HT-29 (cell line): Measurements from ENCODE around the gene ABCA4. TPM values are rescaled to one million over a fixed set of nuclear protein-coding genes. Genes with fewer than 3 reads are reported as not detected.

Experiments
- DNase-seq: peaks from one replicate; pipeline ENCODE4 v3.0.0-alpha.2; 2015; ENCODE audit warnings: low spot score
- total RNA-seq: library from RNA; depleted of rRNA; stranded (reverse); fragments of >200 nt; shearing (Covaris generic); gene quantifications from 2 replicates; pipeline ENCODE4 v1.2.3, GENCODE V29; 2014

ABCA4 gene
- total RNA-seq, 1 experiment from 2014 or later: not detected

DNA sequence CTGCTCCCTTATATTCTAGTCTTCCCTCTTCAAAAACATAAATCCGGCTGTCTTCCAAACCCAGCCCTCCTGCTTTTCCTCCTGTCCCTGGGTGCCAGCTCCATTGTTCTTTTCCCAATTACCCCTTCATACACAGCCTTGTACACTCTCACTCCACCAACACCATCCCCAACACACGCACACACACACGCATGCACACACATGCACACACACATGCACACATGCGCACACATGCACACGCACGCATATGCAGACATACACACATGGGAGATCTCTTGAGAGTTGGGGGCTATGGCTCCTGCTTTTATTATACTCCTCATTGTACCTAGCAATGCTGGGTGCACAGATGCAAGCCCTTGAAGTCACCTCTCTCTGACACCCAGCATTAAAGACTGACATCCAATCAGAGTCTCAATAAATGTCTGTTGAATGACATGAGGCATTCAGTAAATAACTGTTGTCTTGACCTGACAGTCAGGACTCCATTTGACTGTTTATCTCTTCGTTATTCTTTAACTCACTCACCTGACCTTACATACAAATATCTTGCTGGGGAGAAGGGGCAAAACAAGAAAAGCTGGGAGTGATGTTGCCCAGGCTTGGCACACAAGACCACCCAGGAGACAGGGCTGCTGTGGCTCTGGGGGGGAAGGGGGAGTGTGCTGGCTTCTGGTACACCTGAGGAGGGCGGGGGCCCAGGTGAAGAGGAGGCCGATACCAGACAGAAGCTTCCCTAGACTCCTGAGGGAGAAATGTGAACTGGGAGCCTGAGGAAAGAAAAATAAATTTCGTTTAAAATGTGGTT is 16.0 kb downstream of the ABCA4 start:
- DNase-seq: no peak

DNA sequence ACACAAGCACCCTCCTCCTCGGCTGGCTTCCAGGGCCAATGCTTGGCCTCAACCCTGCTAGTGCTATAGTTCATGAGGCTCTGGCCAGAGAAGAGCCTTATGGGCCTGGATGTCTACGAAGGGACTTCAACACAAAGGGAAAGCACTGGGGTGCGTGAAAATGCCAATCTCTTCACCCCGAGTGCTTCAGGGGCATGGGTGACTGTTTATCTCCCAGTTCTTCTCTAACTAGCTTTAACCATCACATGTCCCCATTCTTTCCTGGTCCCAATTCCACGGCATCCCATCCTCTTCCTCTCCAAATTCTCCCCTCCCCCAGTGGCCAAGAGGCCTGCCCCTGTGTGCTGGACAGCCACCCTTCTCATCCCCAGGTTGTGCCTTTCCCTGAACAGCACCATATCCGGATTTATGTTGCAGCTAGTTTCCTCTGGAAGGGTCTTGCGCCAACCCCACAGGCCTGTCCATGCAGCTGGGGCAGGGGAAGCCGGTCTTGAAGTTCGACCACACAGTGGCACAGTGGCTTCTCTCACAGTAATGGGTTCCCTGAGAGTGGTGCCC is 16.7 kb downstream of the ABCA4 start:
- no peak for DNase-seq

DNA sequence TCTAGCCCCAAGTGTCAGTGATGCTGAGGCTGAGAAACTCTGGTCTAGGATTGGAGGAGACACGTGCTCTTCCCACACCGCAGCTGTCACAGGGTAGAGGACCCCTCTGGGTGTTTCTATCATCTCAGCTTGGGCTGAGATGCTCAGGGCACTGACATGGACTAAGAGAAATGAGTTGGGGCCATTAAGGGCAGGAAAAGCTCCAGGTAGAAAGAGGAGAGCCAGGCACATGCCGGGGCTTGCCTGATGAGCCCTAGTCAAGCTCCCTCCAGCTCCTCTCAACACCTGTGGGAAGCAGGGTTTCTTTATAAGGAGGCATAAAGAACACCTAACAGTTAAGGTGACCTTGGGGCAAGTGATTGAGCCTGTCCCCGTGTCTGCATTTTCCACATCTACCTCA is 17.3 kb downstream of the ABCA4 start:
- DNase-seq: no peak

DNA sequence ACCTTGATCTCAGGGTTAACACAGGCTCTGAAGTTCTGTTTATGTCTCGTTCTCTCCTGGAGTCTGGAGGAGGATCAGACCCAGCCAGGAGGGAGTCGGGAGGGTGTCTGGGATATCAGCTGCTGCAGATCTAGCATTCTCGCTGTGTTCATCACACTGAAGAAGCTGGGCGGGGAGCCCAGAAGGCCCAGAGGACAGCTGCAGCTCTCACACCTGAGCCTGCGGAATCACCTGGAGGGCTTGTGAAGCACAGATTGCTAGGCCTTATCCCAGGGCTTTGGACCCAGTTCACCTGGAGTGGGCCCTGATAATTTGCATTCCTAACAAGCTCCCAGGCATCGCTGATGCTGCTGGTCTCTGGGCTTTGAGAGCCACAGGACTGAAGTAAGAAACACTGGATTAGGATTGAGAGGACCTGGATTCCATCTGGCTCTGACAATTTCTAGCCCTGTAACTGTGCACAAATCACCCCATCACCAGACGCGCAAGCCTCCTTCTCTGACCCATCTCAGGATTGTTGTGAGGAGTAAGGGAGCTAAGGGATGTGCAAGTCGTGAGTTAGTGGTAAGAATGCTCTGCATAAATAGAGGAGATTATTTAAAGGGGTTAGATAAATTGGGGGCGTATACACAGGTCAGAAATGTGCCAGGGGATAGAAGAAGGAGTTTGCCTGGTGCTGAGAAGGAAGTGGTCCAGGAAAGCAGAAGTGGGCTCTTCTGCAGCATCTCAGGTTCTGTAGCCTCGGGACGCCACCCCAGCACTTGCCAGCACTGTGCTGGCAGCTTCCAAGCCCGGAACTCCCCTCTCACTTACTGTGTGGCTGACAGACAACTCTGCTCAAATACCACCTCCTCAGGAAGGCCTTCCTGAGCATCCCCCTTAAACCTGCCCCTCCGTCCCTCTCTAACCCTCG is 19.1 kb downstream of the ABCA4 start:
- peak; percentile 56 for DNase-seq

DNA sequence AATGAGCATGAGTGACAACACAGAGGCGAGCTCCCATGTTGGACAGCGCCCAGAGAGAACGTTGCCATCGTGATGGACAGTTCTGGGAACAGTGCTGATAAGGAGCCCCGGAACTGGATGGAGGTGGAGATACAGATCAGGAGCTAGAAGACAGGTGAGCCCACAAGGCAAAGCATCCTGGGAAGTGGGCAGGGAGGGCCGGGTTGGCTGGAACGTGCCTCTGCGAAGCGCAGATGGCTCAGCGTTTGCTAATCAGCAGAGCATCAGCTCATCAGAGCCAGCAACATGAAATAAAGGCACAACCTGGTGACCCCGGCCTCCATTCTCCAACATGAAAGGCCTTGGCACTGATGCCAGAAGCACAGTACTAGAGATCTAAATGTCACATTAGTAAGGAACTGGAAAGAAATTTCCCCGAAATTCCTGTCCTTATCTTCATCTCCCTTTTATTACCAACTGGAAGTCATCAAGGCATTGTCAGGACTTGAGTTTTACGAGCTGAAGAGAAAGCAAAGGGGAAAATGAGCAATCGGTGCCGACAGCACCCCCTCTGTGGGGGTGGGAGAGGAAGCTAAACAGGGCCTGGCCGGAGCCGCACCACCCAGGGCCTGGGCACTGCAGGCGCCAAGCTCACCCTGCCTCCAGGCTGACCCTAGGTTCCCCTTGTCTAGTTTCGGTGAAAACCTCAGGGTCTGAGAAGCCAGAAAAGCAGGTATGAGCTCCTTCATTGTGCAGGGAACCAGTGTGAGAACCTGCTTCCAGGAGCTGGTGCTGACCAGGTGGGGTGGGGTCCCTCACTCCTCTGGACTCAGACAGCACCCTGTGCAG is 19.9 kb downstream of the ABCA4 start:
- peak; percentile 66 for DNase-seq

DNA sequence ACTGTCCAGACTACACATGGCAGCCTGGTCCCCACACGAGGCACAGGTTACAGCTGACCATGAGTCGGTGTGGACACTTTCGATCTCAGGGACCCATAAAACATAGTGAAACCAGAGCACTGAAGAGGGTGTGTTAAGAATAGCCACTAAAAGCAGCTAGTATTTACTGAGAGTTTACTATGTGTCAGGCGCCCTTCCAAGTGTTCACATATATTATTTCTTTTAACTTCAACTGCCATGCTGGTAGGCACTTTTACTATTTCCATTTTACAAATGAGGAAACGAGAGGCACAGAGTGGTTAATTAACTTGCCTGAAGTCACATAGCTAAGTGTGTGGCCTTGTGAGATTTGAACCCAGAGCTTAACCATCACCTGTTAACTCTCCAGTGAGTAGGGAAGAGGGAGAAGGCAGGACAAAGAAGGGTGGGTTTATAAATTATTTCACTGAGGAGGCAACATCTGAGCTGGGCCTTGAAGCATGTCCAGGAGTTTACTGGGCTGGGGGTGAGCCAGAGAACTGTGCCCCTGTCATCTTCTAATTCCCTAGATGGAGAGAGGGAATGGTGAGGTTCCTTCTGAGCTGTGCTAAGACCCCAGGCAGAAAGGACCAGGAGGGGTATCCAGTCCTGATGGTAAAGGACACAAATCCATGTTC is 20.7 kb downstream of the ABCA4 start:
- DNase-seq: no peak

DNA sequence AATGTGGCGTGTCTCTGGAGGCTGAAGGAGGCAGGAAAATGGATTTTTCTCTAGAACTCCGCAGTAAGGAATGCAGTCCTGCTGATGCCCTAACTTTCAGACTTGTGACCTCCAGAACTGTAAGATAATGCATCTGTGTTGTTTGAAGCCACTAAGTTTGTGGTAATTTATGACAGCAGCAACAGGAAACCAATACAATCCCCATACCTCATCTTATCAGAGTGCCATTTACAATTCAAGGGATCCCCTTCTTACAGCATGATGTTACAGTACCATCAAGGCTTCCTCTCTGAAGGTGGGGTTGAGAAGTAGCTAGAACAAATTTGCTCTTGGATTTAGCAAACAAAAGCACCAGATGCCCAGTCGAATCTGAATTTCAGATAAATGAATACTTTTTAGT is 21.6 kb downstream of the ABCA4 start:
- DNase-seq: no peak

DNA sequence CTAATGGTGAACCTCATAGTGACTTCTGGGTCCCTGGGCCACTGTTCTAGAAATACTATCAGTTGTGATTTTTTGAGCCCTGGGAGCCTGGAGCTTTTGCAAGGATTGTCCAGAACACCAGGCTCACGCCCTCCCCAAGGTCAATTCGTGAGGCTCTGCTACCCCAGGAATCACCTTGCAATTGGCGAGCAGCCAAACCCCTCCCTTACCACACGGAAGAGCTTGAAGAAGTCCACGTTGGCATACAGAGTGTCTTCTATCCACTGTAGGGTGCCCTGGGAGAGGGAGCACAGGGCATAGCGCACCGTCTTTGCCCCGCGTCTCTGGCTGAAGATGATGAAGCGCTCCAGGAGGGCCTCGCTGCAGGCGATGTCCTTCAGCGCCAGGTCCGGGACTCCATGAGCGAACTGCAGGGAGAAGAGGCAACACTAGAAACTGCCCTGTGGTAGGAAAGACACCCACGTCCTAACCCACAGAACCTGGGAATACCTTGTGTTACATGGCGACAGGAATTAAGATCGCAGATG is 22.3 kb downstream of the ABCA4 start:
- DNase-seq: no peak

DNA sequence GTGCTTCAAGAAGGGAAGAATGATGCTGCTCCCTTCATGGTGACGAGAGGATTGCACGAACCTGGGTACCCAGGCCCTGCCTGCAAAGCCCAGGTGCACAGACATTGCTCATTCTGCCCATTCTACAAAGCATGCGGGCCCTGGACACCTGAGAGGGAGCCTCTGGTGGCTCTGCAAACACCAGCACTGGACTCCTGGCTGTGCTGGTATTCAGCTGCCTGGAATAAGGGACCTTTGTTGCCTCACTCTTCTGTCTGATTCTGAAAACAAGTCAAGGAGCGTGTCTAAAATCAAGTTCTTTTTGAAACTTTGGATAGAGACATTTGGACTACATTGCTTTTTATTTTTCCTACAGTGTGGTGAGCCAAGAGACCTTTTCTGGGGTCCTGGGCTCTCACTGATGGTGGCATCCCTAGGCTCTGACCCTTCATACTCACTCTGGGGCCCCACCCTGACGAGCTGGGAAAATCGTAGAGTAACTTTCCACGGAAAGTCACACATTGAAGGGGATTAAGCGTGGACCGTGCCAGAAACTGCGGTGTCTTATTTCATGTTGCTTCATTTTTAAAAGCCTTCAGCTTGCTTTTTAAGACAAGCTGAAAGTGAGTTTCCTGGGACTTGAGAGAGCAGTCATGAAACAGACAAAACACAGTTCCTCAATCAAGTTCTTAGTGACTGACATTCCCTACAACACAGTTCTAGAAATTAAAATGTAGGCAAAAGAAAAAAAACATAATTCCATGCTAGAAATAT is 24.0 kb downstream of the ABCA4 start:
- no peak for DNase-seq

DNA sequence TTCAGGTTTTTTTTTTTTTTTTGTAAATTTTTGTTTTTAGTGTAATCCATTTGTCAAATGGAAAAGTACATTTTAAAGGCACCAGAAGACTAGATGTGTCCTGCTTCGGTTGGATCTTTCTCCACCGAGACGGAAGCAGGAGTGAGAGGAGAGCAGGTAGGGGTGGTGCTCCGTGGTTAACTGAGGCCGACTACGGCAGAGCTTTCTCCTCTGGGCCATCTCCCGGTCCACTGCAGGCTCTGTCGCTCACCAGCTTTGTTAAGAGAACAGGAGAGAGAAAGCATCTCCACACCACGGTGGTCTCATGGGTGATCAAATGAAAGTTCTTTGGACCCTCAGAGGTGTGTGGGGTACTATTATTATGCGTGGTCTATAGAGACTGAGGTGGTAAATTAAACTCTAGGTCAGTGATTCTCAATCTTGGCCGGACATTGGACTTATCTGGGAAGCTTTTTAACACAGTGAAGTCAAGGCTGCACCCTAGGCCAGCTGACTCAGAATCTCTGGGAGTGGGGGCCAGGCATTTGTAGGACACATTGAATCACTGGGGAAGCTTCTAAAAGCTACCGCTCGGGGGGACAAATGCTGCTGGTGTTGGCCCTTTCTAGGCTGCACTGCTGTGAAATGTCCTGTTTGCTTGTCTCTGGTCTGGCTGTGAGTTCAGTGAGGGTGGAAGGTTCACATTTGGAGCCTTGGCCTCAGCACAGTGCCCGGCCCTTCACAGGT is 25.0 kb downstream of the ABCA4 start:
- DNase-seq: no peak

DNA sequence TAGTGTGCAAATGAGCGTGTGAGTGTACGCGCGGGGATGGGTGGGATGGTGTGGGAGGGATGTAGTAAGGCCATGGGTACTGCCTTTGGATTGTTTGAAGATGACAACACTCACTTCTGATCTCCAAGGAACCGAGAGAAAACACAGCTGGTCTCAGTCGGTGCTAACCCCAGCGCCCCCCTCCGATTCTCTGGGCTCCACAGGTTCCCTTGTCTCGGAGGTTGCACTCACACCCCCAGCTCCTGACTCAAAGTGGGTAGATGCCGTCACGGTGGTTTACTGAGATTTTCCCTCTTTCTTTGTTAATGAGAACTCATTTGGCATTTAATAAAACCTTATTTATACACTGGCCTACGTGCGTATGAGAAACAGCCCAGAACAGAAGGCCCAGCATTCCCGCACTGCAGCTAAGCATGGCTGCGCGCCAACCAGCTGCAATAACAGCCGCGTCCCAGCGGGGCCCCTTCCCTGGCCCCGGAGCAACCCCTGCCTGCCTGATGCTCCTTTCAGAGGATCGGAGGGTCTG is 25.8 kb downstream of the ABCA4 start:
- DNase-seq: no peak

DNA sequence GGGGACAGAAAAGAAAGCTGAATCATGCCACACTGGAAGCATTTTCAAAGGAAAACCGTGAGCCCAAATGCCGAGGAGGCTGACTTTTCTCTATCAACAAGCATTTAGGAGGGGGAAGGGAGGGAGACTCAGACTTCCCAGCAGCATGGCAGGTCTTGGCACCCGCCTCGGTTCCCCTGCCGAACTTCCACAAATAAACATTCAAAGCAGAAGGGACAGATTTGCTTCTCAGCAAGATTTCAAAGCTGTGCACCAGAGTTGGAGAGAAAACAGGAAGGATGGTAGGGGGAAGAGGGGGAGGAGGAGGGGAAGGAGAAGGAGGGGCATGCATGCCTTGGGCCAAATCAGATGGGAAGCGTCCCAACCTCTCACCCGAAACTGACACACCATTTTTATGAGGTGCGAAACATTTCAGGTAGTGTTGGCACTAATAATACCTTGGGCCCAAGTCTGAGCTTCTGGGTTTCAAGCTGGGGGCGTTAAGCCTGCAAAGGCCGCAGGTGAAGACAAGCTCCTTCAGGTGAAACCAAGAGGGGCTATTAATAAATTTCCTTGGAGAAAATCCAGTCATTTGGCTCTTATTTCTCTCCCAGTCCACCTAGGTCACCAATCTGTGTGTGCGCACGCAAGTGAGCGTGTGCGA is 26.4 kb downstream of the ABCA4 start:
- no peak for DNase-seq

DNA sequence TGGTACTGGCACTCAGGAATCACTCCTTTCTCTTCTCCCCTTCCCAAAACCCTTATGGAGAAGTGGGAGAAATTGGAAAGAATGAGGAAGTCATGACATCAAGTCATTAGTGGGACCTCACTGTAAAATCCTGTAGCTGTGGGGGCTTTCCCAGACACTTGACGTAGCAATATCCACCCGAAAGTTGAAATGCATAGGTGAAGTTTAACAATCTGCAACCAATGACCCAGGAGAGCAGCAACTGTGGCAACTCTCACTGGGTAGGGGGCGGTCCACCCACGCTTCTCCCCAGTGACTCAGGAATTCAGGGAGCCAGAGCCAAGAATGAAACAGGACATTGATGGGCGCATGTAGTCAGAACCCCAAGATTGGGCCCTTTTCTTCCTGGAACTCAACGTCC is 27.0 kb downstream of the ABCA4 start:
- no peak for DNase-seq

DNA sequence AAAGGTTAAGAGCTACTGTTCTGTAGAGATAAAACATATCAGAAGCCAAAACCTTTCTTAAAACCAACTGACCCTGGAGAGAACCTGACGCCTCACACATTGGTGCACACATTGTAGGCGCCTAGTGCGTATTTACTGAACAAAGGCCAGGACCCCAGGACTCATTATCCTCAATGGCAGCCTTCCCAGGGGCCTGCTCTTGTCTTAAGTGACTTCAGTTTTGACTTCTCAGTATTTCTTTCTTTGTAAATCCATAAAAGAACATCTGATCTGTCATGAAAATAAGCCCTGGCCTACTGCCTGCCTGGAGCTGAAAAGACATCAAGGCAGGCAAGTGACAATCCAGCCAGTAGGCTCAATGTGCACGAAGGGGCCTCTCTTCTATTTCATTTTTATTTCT is 27.6 kb downstream of the ABCA4 start:
- DNase-seq: no peak

DNA sequence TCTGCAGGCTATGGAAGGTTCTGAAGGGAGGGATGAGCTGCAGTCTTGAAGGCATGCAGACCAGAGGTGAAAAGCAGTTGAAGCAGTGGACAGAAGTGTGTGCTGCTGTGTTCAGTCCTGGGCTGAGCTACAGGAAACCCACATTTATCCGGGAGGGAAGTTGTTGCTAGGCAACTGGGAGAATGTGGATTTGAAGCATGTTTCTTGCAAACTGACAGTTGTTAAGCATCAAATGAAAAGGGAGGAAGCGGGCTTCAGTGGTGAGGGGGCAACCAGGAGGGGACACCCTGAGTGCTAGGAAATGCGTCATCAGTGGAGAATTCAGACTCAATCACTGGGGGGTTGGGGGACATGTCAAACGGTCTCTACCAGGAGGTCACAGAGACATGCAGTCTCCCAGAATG is 28.7 kb downstream of the ABCA4 start:
- no peak for DNase-seq

DNA sequence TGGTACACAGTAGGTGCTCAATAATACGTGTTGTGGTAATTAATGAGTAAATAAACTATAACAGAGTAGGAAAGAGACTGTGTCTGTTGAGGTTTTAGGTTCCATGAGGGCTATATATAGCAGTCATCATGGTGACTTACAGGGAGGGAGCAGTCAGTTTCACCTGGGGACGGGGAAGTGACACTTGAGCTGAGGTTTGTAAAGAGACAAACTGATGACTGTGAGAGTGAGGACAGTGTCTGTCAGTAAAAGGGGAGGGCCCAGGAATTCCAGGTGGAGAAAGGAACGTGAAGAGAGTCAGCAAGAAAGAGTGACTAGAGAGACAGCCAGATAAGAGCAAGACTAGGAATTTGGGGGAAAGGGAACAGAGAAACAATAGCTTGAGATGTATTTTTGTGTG is 30.2 kb downstream of the ABCA4 start:
- no peak for DNase-seq

DNA sequence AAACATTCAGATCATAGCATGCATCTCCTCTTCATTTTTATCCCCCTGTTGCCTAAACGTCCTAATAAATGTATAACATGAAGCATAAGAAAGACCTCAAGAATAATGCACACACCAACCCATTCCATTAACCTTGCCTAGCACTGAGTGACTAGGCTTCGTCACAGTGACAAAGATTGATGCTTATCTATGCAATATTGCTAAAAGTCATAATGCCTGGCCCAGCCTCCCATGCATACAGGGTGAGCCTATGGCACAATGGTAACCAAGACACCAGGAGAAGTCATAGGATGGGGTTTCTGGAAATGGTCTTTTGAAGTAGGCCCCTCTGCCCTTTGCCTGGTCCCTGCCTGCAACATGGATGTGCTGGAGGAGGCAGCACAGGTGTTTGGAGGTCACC is 33.8 kb downstream of the ABCA4 start:
- DNase-seq: no peak

DNA sequence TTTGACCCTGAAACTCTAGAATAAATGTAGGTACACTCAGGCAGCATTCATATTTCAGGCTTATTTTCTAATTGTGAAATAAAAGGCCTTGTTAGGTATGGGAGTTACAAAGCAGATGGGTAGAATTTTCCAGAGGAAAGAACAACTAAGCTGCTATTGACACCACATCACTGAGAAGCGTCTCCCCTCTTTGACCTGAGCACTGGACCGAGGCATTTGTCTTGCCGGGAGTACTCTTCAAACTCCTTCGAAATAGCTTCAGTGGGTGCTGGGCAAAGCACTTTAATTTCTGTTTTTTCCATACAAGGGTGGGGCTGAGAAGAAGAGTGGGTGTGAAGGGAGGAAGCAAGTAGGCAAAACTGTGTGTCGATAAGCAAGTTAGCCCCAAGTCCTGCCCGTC is 36.4 kb downstream of the ABCA4 start:
- DNase-seq: no peak

DNA sequence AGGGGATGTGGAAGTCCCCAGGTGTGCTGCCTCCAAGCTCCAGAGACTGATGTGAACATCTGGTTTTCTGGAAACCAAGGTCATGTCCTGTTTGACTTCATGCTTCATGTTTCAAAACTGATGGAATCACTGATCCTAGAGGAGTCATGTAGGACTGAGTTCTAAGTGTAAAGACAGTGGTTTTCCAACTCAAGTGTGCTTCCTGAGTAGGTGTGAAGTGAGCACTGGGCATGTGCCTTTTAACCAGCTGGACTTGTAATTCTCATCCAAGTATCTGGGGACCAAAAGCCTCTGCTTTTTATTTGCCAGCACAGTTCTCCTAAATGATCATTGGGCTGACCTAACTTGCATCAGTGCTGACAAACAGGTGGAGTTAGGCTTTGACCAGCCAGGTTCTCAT is 36.9 kb downstream of the ABCA4 start:
- DNase-seq: no peak
